Tibial nerve (tissue), 4 donors: ENCODE data around the gene E2F4. TPM values are rescaled to one million over a fixed set of nuclear protein-coding genes. Genes with fewer than 3 reads are reported as not detected.
A peak's percentile ranks its signal among the peaks of the same experiment; 100 is the strongest.

Source experiments
- DNase-seq, 2 donors: peaks; one replicate each; pipeline ENCODE4 v3.0.0-alpha.2; 2019; ENCODE audit warnings: low spot score in 2 of 2
- H3K27ac ChIP-seq, 4 donors: fragments of 200-600 bp; sonication (generic) in 3 of 4; one replicate each; pipeline ENCODE4 v1.5.1; 2017 to 2019; ENCODE audit warnings: mild to moderate bottlenecking in 1 of 4
- H3K27me3 ChIP-seq, 2 donors: fragments of 200-600 bp; sonication (generic) in 1 of 2; one replicate each; pipeline versions ENCODE4 v1.5.1 to v1.6.0; 2017 to 2019
- H3K36me3 ChIP-seq, 3 donors: fragments of 200-600 bp; sonication (generic); one replicate each; pipeline ENCODE4 v1.5.1; 2018 to 2019
- H3K4me1 ChIP-seq, 4 donors: fragments of 200-600 bp; sonication (generic) in 3 of 4; one replicate each; pipeline ENCODE4 v1.5.1; 2017 to 2019
- H3K4me3 ChIP-seq, 4 donors: fragments of 200-600 bp; sonication (generic) in 3 of 4; one replicate each; pipeline ENCODE4 v1.5.1; 2017 to 2019; ENCODE audit warnings: mild to moderate bottlenecking in 1 of 4, moderate library complexity in 1 of 4
- H3K9me3 ChIP-seq, 4 donors: fragments of 200-600 bp; sonication (generic) in 3 of 4; one replicate each; pipeline ENCODE4 v1.5.1; 2017 to 2019
- CTCF ChIP-seq, 5 experiments: fragments of 200-600 bp in 3 of 5; fragments of 450-650 bp in 2 of 5; sonication (generic) in 3 of 5; IDR thresholded peaks; one replicate each; pipeline ENCODE4 v1.5.1; 2016 to 2019; ENCODE audit warnings: antibody characterized with exemption in 5 of 5, mild to moderate bottlenecking in 3 of 5, moderate library complexity in 2 of 5
- EP300 ChIP-seq, 2 donors: sonication (generic); formaldehyde crosslinking; IDR thresholded peaks; one replicate each; pipeline ENCODE4 v1.6.1; 2017; ENCODE audit warnings: antibody characterized with exemption in 2 of 2, mild to moderate bottlenecking in 1 of 2
- POLR2A ChIP-seq, 2 donors: fragments of 450-650 bp; IDR thresholded peaks; one replicate each; pipeline ENCODE4 v1.6.1; 2017; ENCODE audit warnings: antibody characterized with exemption in 2 of 2, mild to moderate bottlenecking in 2 of 2, moderate library complexity in 2 of 2
- WGBS, 2 donors: methylation state at CpG; one replicate each; pipeline ENCODE4 v1.1.5; 2018; 5-methylcytosine and 5-hydroxymethylcytosine counted together
- total RNA-seq, 4 donors: library from RNA; depleted of rRNA; stranded (reverse); fragments of >200 nt; gene quantifications; one replicate each; pipeline ENCODE4 v1.1.0, GENCODE V29; 2016

Gene E2F4
- total RNA-seq, 4 donors from 2014 or later = 60.1 to 119 (median 99.8) TPM

- WGBS, 2 donors = 65 to 72% methylated on average over 7 to 8 of the region's 8 CpGs
- Histone ChIP-seq H3K9me3 (no peaks in the 10 kb centered on the region), H3K4me1 (peaks cover 0 to 14% (median 0%) of the 10 kb centered on the region in 4 donors), H3K4me3 (no peak overlapping the region), H3K27me3 (no peaks in the 10 kb centered on the region), H3K36me3 (peaks cover 0 to 77% (median 0%) of the 10 kb centered on the region in 3 donors), H3K27ac (no peak overlapping the region)
- no peak for DNase-seq
- TF ChIP-seq POLR2A (IDR thresholded peaks at IDR 0.05) (no peak), CTCF (IDR thresholded peaks at IDR 0.05) (no peak), EP300 (IDR thresholded peaks at IDR 0.05) (no peak)
These were observed 21.5 kb downstream of the E2F4 start for GRCh38 chr16:67213197-67214019.

- TF ChIP-seq CTCF (IDR thresholded peaks at IDR 0.05) (no peak), EP300 (IDR thresholded peaks at IDR 0.05) (no peak), POLR2A (IDR thresholded peaks at IDR 0.05) (no peak)
- Histone ChIP-seq H3K9me3 (no peaks in the 10 kb centered on the region), H3K36me3 (peaks cover 0 to 59% (median 0%) of the 10 kb centered on the region in 3 donors), H3K27me3 (no peaks in the 10 kb centered on the region), H3K4me1 (peaks cover 0 to 14% (median 0%) of the 10 kb centered on the region in 4 donors), H3K4me3 (no peak overlapping the region), H3K27ac (no peak overlapping the region)
- DNase-seq = no peak
- WGBS, 2 donors = 65 to 70% methylated on average over 5 of the region's 5 CpGs
These were observed 23.8 kb downstream of the E2F4 start for GRCh38 chr16:67215706-67216105.

- Histone ChIP-seq H3K4me3 (no peak overlapping the region), H3K36me3 (peaks cover 0 to 58% (median 0%) of the 10 kb centered on the region in 3 donors), H3K9me3 (no peaks in the 10 kb centered on the region), H3K27me3 (no peaks in the 10 kb centered on the region), H3K4me1 (peaks cover 0 to 14% (median 0%) of the 10 kb centered on the region in 4 donors), H3K27ac (peak overlapping the region in 1 of 4 donors; percentile 17)
- no peak for TF ChIP-seq POLR2A (IDR thresholded peaks at IDR 0.05)
- no peak for TF ChIP-seq EP300 (IDR thresholded peaks at IDR 0.05)
- no peak for TF ChIP-seq CTCF (IDR thresholded peaks at IDR 0.05)
- DNase-seq = peak in 1 of 2 donors; percentile 30
- 69 to 75% methylated on average over 18 of the region's 18 CpGs for WGBS, 2 donors
These were observed 24.9 kb downstream of the E2F4 start for GRCh38 chr16:67216612-67217490.

GRCh38 chr16:67223992-67224391 is 32.0 kb downstream of the E2F4 start:
- H3K4me1 ChIP-seq = peaks cover 0 to 30% (median 10%) of the 10 kb centered on the region in 4 donors
- H3K9me3 ChIP-seq = no peaks in the 10 kb centered on the region
- no peak for DNase-seq
- no peak overlapping the region for H3K27ac ChIP-seq
- no peak for TF ChIP-seq CTCF (IDR thresholded peaks at IDR 0.05)
- TF ChIP-seq POLR2A (IDR thresholded peaks at IDR 0.05) = no peak
- TF ChIP-seq EP300 (IDR thresholded peaks at IDR 0.05) = no peak
- H3K4me3 ChIP-seq = no peak overlapping the region
- no peaks in the 10 kb centered on the region for H3K27me3 ChIP-seq
- WGBS, 2 donors = 71 to 75% methylated on average over 3 of the region's 3 CpGs
- peaks cover 0 to 41% (median 0%) of the 10 kb centered on the region in 3 donors for H3K36me3 ChIP-seq
